GM19035 (cell line): Measurements from ENCODE around the gene CCNG1.

ENCODE experiments used
- ATAC-seq: cut with Tn5 transposase; IDR thresholded peaks from one replicate; pipeline ENCODE4 v1.9.1; 2021; ENCODE audit not compliant: unreplicated experiment

CCNG1 gene

DNA sequence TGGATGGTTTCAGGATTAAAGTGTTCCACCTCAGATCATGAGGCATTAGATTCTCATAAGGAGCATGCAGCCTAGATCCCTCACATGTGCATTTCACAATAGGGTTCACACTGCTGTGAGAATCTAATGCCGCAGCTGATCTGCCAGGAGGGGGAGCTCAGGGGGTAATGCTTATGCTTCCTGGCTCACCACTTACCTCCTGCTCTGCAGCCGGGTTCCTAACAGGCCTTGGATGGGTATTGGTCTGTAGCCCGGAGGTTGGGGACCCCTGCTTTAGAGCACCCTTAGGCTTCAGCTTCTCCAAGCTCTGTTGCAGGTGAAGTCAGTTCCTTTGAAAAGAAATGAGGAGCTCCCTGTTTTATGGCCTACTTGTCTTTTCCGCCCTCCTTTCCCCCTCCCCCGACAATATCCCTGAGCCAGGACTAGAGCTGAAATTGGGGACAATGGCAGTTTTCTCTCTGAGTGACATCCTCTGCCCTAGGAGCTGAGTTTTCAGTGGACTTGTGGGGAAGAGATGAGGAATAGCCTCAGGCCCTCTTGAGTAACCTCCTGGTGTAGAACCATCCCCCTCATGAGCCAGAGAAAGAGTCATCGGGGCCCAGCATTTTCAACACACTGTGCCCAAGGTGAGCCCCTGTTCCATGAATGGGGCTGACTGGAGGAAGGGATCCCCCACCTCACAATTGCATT lies 51.8 kb downstream of the CCNG1 start:
- ATAC-seq: no peak

DNA sequence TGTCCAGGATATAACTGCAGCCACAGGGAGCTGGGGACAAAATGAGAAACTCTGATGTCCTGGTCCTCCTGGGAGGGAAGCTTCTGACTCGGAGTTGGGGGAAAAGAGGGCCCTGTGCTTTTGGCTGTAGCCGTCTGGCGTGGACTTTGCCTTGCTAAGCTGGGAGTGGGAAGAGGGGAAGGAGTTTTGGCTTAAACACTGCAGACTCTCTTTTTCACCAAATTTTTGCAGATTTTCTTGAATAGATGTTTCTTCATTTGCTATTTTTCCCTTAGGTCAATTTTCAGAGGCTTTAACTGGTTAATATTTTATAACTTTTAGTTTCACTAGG lies 52.3 kb downstream of the CCNG1 start:
- ATAC-seq: no peak
